Left renal cortex interstitium (tissue), 4 donors: ENCODE measurements around the gene NKX1-2. TPM values are rescaled to one million over a fixed set of nuclear protein-coding genes. Genes with fewer than 3 reads are reported as not detected.

Source experiments
- DNase-seq, 4 donors: peaks; one replicate each; pipeline ENCODE4 v3.0.0-alpha.2; 2013; ENCODE audit warnings: low read depth in 4 of 4, low spot score in 2 of 4, missing footprints in 1 of 4
- polyA plus RNA-seq, 4 donors: library from polyadenylated mRNA; unstranded; fragments of 120-200 nt; gene quantifications; one replicate each; pipeline ENCODE4 v1.2.1, GENCODE V29; 2013; ENCODE audit not compliant: insufficient read length in 4 of 4

The NKX1-2 gene
- polyA plus RNA-seq, 4 donors: 0.03 to 0.06 TPM; not detected in 2

- peak; percentile 68 to 96 (median 91) for DNase-seq
Measured at GRCh38 chr10:124418726-124419501, 30.9 kb downstream of the NKX1-2 start, which contains the start of gene OAT. OAT (minus strand) TSS chr10:124418923; CDS start chr10:124412171, 6,752 bp downstream.

DNA sequence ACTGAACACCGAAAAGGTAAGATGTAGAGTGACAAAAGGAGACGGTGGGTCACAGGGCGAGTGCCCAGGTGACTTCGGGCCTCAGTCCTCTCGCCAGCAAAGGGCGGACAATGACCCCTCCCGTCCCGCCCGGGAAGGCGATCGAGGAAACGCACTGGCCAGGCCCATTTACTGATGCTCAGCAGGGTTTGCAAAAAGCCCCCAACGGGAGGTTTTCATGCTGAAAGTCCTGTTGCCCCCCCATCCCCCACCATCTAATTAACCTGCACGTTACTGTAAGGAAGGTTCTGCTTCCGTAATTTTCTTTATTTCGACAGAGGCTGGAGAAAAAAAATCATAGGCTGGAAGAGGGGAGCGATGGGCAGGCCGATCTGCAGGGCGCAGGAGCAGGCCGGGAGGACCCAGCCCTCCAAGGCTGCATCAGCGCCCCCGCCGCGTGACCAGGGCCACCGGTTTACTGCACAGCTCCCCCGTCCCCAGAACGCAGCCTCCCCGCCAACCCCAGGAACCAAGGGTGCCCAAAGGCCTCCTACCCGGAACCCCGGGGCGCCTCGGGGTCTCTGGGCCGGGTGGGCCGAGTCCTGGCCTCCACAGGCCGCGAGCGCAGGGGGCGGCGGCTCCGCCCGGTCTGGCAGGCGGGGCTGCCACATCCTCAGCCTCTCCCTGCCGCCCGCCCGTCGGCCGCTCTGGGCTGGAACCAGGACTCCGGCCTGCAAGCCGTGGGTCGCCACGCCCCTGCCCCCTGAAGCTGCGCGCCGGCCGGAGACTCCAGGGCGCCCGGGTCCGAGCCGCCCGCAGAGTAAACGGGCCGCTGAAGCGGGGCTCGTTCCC is 31.7 kb downstream of the NKX1-2 start:
- peak; percentile 24 to 50 (median 45) for DNase-seq

GRCh38 chr10:124416733-124417132 is 33.1 kb downstream of the NKX1-2 start:
- DNase-seq: no peak

DNA sequence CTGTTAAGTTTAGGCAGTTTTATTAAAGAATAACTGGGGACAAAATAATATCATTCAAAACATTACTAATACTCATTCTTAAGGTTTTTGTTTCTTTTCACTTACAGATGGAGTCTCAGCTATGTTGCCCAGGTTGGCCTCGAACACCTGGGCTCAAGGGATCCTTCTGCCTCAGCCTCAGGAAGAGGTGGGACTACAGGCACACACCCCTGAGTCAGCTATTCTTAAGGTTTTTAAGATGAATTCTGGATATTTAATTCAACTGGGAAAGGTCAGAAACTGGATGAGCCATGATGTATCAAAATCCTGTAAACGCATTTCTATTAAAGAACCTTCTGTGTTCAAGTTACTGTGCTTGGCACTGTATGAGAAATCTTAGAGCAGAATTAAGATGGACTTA is 34.6 kb downstream of the NKX1-2 start:
- DNase-seq: no peak

DNA sequence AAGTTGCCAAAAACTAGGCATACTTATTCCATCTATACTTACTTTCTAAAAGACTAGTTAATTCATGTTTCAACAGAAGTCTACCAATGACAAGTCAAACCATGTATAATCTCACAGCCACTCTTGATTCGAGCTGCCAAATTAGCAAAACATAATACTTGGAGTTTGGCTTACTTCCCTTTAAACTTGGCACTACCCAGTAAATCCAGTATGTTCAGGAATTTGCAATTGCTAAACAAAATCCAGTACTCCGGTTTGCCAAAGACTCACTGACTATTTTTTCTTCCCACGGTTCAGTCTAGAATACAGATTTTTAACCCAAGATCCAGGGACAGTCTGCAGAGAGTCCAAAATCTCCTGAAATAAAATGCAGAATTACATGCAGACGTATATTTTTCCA is 35.8 kb downstream of the NKX1-2 start:
- no peak for DNase-seq

GRCh38 chr10:124409696-124410095 is 40.1 kb downstream of the NKX1-2 start:
- DNase-seq: no peak

- DNase-seq: no peak
Measured at GRCh38 chr10:124408357-124408756, 41.5 kb downstream of the NKX1-2 start.

GRCh38 chr10:124407456-124407855 is 42.4 kb downstream of the NKX1-2 start:
- DNase-seq: no peak

- DNase-seq: peak in 3 of 4 donors; percentile 57 to 78 (median 63)
Measured at GRCh38 chr10:124403548-124403947, 46.3 kb downstream of the NKX1-2 start.

DNA sequence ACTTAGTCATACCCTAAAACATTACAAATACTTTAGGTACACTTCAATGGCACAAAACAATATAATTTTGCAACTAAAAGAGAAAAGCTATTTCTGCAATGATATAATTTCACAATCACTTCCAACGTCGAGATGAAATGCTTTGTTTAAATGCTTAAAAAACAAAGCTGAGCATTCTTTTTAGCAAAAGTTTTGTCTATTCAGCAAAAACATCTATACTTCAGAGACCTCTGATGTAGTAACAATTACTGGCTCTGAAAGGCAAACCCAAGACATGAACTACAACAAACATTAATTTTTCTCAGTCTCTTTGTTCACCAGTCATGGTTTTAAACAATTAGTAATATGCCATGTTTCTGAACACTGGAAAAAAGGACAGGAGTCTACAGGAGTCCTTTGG is 47.6 kb downstream of the NKX1-2 start:
- no peak for DNase-seq

DNA sequence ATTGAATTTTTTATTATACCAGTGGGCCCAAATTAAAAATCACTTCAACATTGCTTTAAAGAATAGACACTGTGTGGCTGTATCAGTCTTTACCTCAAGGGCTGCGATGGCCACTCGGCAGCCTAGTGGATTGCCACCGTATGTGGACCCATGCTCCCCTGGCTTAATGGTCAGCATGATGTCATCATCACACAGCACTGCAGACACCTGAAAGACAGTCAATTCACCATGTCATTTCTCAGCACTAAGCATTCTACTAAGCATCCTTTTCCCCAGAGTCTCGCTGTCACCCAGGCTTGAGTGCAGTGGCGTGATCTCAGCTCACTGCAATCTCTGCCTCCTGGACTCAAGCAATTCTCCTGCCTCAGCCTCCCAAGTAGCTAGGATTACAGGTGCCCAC is 48.2 kb downstream of the NKX1-2 start:
- no peak for DNase-seq

Other genes starting within 250 kb of the NKX1-2 start
- gene OAT, start 31.1 kb downstream of the NKX1-2 start, polyA plus RNA-seq: 100 to 1,000 TPM in 1 of 4 donors, 10 to 100 TPM in 3; 84.9 to 102 (median 88.5) TPM
- 10 to 100 TPM; 18.7 to 26.4 (median 22.0) TPM for gene LHPP, start 11.8 kb upstream of the NKX1-2 start, polyA plus RNA-seq